GM12878 (cell line): Measurements from ENCODE around the gene POU6F2. TPM values are rescaled to one million over a fixed set of nuclear protein-coding genes. Genes with fewer than 3 reads are reported as not detected.

Source experiments
- ATAC-seq: fragments of 200-7000 bp; cut with Tn5 transposase; 3 replicates; pipeline ENCODE4 v1.9.1; 2020; ENCODE audit warnings: mild to moderate bottlenecking, moderate library complexity
- BruUV-seq: library from RNA; stranded (reverse); fragments of 400-500 nt; replicated peaks from 2 replicates; lab custom pipeline; 2021; lab: Mats Ljungman, UMichigan
- CTCF ChIA-PET: fragments of 300-600 bp; sonication (Branson Sonifier 250); formaldehyde crosslinking; extraction: SDS; loops from one replicate; lab custom pipeline; 2021; ENCODE audit warnings: inconsistent platforms; lab: Yijun Ruan, JAX
- POLR2A ChIA-PET: fragments of 350-600 bp; formaldehyde crosslinking; extraction: SDS; loops from one replicate; lab custom pipeline; 2021; ENCODE audit warnings: inconsistent platforms; lab: Charles Lee
- RAD21 ChIA-PET: fragments of 300-600 bp; sonication (Branson Sonifier 250); formaldehyde crosslinking; loops from one replicate; lab custom pipeline; 2023; ENCODE audit warnings: antibody characterized with exemption; ENCODE audit not compliant: unreplicated experiment; lab: Charles Lee
- SMC1A ChIA-PET: fragments of 300-600 bp; sonication (Branson Sonifier 250); formaldehyde crosslinking; loops from one replicate; lab custom pipeline; 2023; ENCODE audit not compliant: unreplicated experiment, uncharacterized antibody; lab: Charles Lee
- DNase-seq: peaks from one replicate; pipeline ENCODE4 v3.0.0-alpha.2; 2011; ENCODE audit warnings: low read depth, low spot score
- FAIRE-seq: peaks from 3 replicates; lab custom pipeline; 2011; peaks lifted over from hg19 to GRCh38; lab: Jason Lieb, UNC
- H2AFZ ChIP-seq: 2 replicates; pipeline ENCODE4 v1.6.0; 2011; ENCODE audit warnings: low read depth, low read length, control low read depth; ENCODE audit not compliant: control insufficient read depth
- H3K27ac ChIP-seq: 2 replicates; pipeline ENCODE4 v1.5.1; 2011; ENCODE audit warnings: control low read depth; ENCODE audit not compliant: control insufficient read depth, insufficient read depth
- H3K27me3 ChIP-seq, 2 experiments: replicated peaks in 1 of 2; 2 replicates each; pipeline versions ENCODE4 v1.6.0 to v1.6.1; 2011; ENCODE audit warnings: low read length in 1 of 2; ENCODE audit not compliant: control insufficient read depth in 2 of 2, insufficient read depth in 2 of 2
- H3K36me3 ChIP-seq, 2 experiments: 2 replicates each; pipeline ENCODE4 v1.5.1; 2011; ENCODE audit warnings: low read length in 1 of 2; ENCODE audit not compliant: control insufficient read depth in 2 of 2, insufficient read depth in 2 of 2
- H3K4me1 ChIP-seq: 2 replicates; pipeline ENCODE4 v1.6.1; 2011; ENCODE audit warnings: mild to moderate bottlenecking, low read length, moderate library complexity, mixed read lengths; ENCODE audit not compliant: control insufficient read depth, insufficient read depth
- H3K4me2 ChIP-seq: 2 replicates; pipeline ENCODE4 v1.6.0; 2011; ENCODE audit warnings: control low read depth; ENCODE audit not compliant: control insufficient read depth, insufficient read depth
- H3K4me3 ChIP-seq: fragments of 200-600 bp; sonication (generic); 2 replicates; pipeline ENCODE4 v1.5.1; 2016
- H3K79me2 ChIP-seq: 2 replicates; pipeline ENCODE4 v1.6.0; 2011; ENCODE audit warnings: low read length; ENCODE audit not compliant: control insufficient read depth, insufficient read depth
- H3K9ac ChIP-seq: 2 replicates; pipeline ENCODE4 v1.8.0; 2011; ENCODE audit warnings: low read length, control low read depth, mixed read lengths; ENCODE audit not compliant: control insufficient read depth, insufficient read depth
- H3K9me3 ChIP-seq: replicated peaks from 3 replicates; pipeline ENCODE4 v1.5.1; 2011; ENCODE audit warnings: mild to moderate bottlenecking, low read length; ENCODE audit not compliant: control insufficient read depth, insufficient read depth
- H4K20me1 ChIP-seq: 2 replicates; pipeline ENCODE4 v1.6.0; 2011; ENCODE audit not compliant: control insufficient read depth, insufficient read depth
- ASH2L ChIP-seq: fragments of 300-600, 200-600 bp; sonication (generic); IDR thresholded peaks from 2 replicates; pipeline ENCODE4 v1.6.1; 2017; ENCODE audit warnings: low read depth, mild to moderate bottlenecking, borderline replicate concordance
- CEBPZ ChIP-seq: fragments of 150-350 bp; IDR thresholded peaks from 2 replicates; pipeline ENCODE4 v1.6.1; 2016; ENCODE audit warnings: low read depth, low read length
- GATAD2B ChIP-seq: fragments of 450-650 bp; conservative IDR thresholded peaks from 2 replicates; pipeline ENCODE4 v1.6.1; 2017; ENCODE audit warnings: low read depth, mild to moderate bottlenecking, moderate library complexity
- HCFC1 ChIP-seq: fragments of 150-350 bp; IDR thresholded peaks from 2 replicates; pipeline ENCODE4 v1.6.1; 2014; ENCODE audit warnings: low read length
- HDAC6 ChIP-seq: fragments of 200-600 bp; sonication (generic); IDR thresholded peaks from one replicate; pipeline ENCODE4 v1.8.0; 2017; ENCODE audit warnings: antibody characterized with exemption; ENCODE audit not compliant: unreplicated experiment
- IKZF2 ChIP-seq, 2 experiments: fragments of 450-650 bp; IDR thresholded peaks; 2 replicates each; pipeline ENCODE4 v1.6.1; 2017; ENCODE audit warnings: mild to moderate bottlenecking in 2 of 2, moderate library complexity in 2 of 2
- IRF3 ChIP-seq: fragments of 450-650 bp; IDR thresholded peaks from 2 replicates; pipeline ENCODE4 v1.6.1; 2014; ENCODE audit warnings: mild to moderate bottlenecking
- MLLT1 ChIP-seq: fragments of 450-650 bp; IDR thresholded peaks from 2 replicates; pipeline ENCODE4 v1.6.1; 2016; ENCODE audit warnings: mild to moderate bottlenecking
- MXI1 ChIP-seq: fragments of 150-350 bp; IDR thresholded peaks from 2 replicates; pipeline ENCODE4 v1.6.1; 2011; ENCODE audit warnings: low read depth, mild to moderate bottlenecking, inconsistent platforms, low read length, improper control_type of control experiment
- MYB ChIP-seq: fragments of 150-350 bp; IDR thresholded peaks from 2 replicates; pipeline ENCODE4 v1.6.1; 2014; ENCODE audit warnings: mild to moderate bottlenecking, low read depth, low read length, borderline replicate concordance
- PAX8 ChIP-seq: fragments of 450-650 bp; IDR thresholded peaks from 2 replicates; pipeline ENCODE4 v1.6.1; 2017; ENCODE audit warnings: mild to moderate bottlenecking, moderate library complexity
- POLR2AphosphoS5 ChIP-seq: IDR thresholded peaks from 2 replicates; pipeline ENCODE4 v1.6.1; 2011; ENCODE audit warnings: mild to moderate bottlenecking, low read length, inconsistent platforms
- SMAD5 ChIP-seq: IDR thresholded peaks from 2 replicates; pipeline ENCODE4 v1.6.1; 2016; ENCODE audit warnings: antibody characterized with exemption, low read depth
- SREBF2 ChIP-seq: IDR thresholded peaks from 2 replicates; pipeline ENCODE4 v1.6.1; 2012; ENCODE audit warnings: mild to moderate bottlenecking, low read length
- STAT3 ChIP-seq: IDR thresholded peaks from 2 replicates; pipeline ENCODE4 v1.6.1; 2011; ENCODE audit warnings: low read depth, low read length, improper control_type of control experiment
- ZNF592 ChIP-seq: fragments of 450-650 bp; IDR thresholded peaks from 2 replicates; pipeline ENCODE4 v1.6.1; 2017; ENCODE audit warnings: mild to moderate bottlenecking, moderate library complexity
- ZZZ3 ChIP-seq: IDR thresholded peaks from 2 replicates; pipeline ENCODE4 v1.6.1; 2011; ENCODE audit warnings: low read depth; ENCODE audit not compliant: control insufficient read depth, insufficient read length
- WGBS: methylation state at CpG from one replicate; pipeline ENCODE4 v1.1.6; 2016; ENCODE audit warnings: low lambda C conversion rate; ENCODE audit not compliant: insufficient replicate concordance, insufficient coverage; ENCODE audit errors: missing lambda C conversion rate; 5-methylcytosine and 5-hydroxymethylcytosine counted together
- in situ Hi-C: fragments of 300-500 bp; cut with MboI; formaldehyde crosslinking; loops from 9 replicates; pipeline ENCODE4 v1.14.3; 2018; ENCODE audit warnings: mixed read lengths
- intact Hi-C: fragments of 100-400 bp; cut with micrococcal nuclease; formaldehyde crosslinking; loops from one replicate; pipeline ENCODE4 v1.14.2; 2022; ENCODE audit not compliant: unreplicated experiment
- polyA plus RNA-seq, 11 experiments: library from polyadenylated mRNA; depleted of rRNA in 4 of 11; unstranded in 6 of 11; stranded (reverse) in 5 of 11; fragments of >200 nt; fragmentation: Nextera tagmentation in 4 of 11; fragmentation: Illumina TruSeq in 1 of 11; extraction: Ambion mirVana in 4 of 11; extraction: Trizol in 1 of 11; gene quantifications; 1 replicate in 1 of 11; 2 replicates in 10 of 11; pipeline versions ENCODE4 v1.2.1 to v1.2.3, GENCODE V29; 2011 to 2016; ENCODE audit warnings: inconsistent platforms in 2 of 11, missing spikeins in 2 of 11, low read depth in 1 of 11
- total RNA-seq, 4 experiments: library from RNA; depleted of rRNA in 3 of 4; stranded (reverse); fragments of >200 nt in 3 of 4; fragmentation: Illumina TruSeq in 1 of 4; extraction: Trizol in 1 of 4; gene quantifications; 2 replicates each; pipeline versions ENCODE4 v1.2.1 to v1.2.3, GENCODE V29; 2013 to 2021

The POU6F2 gene
- total and polyA plus RNA-seq, 10 of the 15 experiments (the other 5 are each of a cell fraction or from before 2014, with no cell fraction given), result 0.10 TPM; not detected in 9

- POLR2A ChIA-PET, result no interaction called here
- Histone ChIP-seq H3K4me3 (no peak overlapping the region), H3K4me2 (no peak overlapping the region), H3K4me1 (no peaks in the 10 kb centered on the region), H3K27ac (no peak overlapping the region), H3K36me3 (no peaks in the 10 kb centered on the region), H3K9me3 (no peaks in the 10 kb centered on the region), H2AFZ (no peak overlapping the region), H4K20me1 (no peaks in the 10 kb centered on the region), H3K9ac (no peak overlapping the region), H3K79me2 (no peaks in the 10 kb centered on the region), H3K27me3 (no peaks in the 10 kb centered on the region)
- SMC1A ChIA-PET, result no interaction called here
- BruUV-seq, result no TSS peak
- DNase-seq (no peak), ATAC-seq (no peak), FAIRE-seq (no peak)
- in situ Hi-C loops, result no loop called here
- intact Hi-C loops, result no loop called here
- RAD21 ChIA-PET, result no interaction called here
- CTCF ChIA-PET, result no interaction called here
- 7% methylated on average over 2 of the region's 2 CpGs for WGBS
- TF ChIP-seq SMAD5 (no peak), PAX8 (no peak), MXI1 (no peak), MYB (no peak), IRF3 (no peak), ASH2L (no peak), GATAD2B (no peak), MLLT1 (no peak), HDAC6 (no peak), CEBPZ (no peak), HCFC1 (no peak), ZNF592 (no peak), SREBF2 (no peak), IKZF2 (IDR thresholded peaks at IDR 0.05) (no peak), STAT3 (no peak), ZZZ3 (no peak), POLR2AphosphoS5 (no peak)
These were observed 184.2 kb downstream of the POU6F2 start for GRCh38 chr7:39161903-39162302.
